Smooth muscle cell (in vitro differentiated cells): ENCODE results near the gene FXYD1. TPM values are rescaled to one million over a fixed set of nuclear protein-coding genes. Genes with fewer than 3 reads are reported as not detected.

Experiments
- DNase-seq: peaks from one replicate; lab custom pipeline; 2025; ENCODE audit not compliant: unreplicated experiment; lab: John Stamatoyannopoulos, UW
- H2AFZ ChIP-seq: fragments of 200-600 bp; sonication (generic); 2 replicates; pipeline ENCODE4 v1.6.0; 2016; ENCODE audit warnings: antibody characterized with exemption, low read depth, mild to moderate bottlenecking
- H3F3A ChIP-seq: fragments of 200-600 bp; sonication (generic); 2 replicates; pipeline ENCODE4 v1.6.0; 2017; ENCODE audit warnings: antibody characterized with exemption, low read depth
- H3K27ac ChIP-seq: fragments of 200-600 bp; sonication (generic); 2 replicates; pipeline ENCODE4 v1.5.1; 2016; ENCODE audit warnings: low read depth, mild to moderate bottlenecking
- H3K27me3 ChIP-seq: fragments of 200-600 bp; sonication (generic); 2 replicates; pipeline ENCODE4 v1.6.1; 2016; ENCODE audit warnings: low read depth, mild to moderate bottlenecking
- H3K36me3 ChIP-seq: fragments of 200-600 bp; sonication (generic); 2 replicates; pipeline ENCODE4 v1.5.1; 2016; ENCODE audit warnings: low read depth
- H3K4me1 ChIP-seq: fragments of 200-600 bp; sonication (generic); 2 replicates; pipeline ENCODE4 v1.5.1; 2016; ENCODE audit warnings: low read depth
- H3K4me2 ChIP-seq: fragments of 200-600 bp; sonication (generic); 2 replicates; pipeline ENCODE4 v1.6.0; 2016; ENCODE audit warnings: mild to moderate bottlenecking
- H3K4me3 ChIP-seq: fragments of 200-600 bp; sonication (generic); 2 replicates; pipeline ENCODE4 v1.5.1; 2016; ENCODE audit warnings: mild to moderate bottlenecking
- H3K79me2 ChIP-seq: fragments of 200-600 bp; sonication (generic); 2 replicates; pipeline ENCODE4 v1.6.0; 2016; ENCODE audit warnings: low read depth, mild to moderate bottlenecking
- H3K9ac ChIP-seq: fragments of 200-600 bp; sonication (generic); 2 replicates; pipeline ENCODE4 v1.6.0; 2016; ENCODE audit warnings: low read depth
- H3K9me3 ChIP-seq: fragments of 200-600 bp; sonication (generic); replicated peaks from 2 replicates; pipeline ENCODE4 v1.5.1; 2016; ENCODE audit warnings: low read depth
- H4K20me1 ChIP-seq: fragments of 200-600 bp; sonication (generic); 2 replicates; pipeline ENCODE4 v1.6.0; 2016; ENCODE audit warnings: low read depth
- WGBS: methylation state at CpG from one replicate; pipeline ENCODE4 v1.1.7; 2016; ENCODE audit warnings: low lambda C conversion rate; 5-methylcytosine and 5-hydroxymethylcytosine counted together
- polyA plus RNA-seq: library from polyadenylated mRNA; unstranded; fragments of >200 nt; fragmentation: Nextera tagmentation; extraction: Ambion mirVana; gene quantifications from 2 replicates; pipeline ENCODE4 v1.2.1, GENCODE V29; 2016
- total RNA-seq: library from RNA; depleted of rRNA; stranded (reverse); fragments of >200 nt; gene quantifications from 2 replicates; pipeline ENCODE4 v1.2.3, GENCODE V29; 2014
- TF ChIP-seq, protein P1 (sequence below): fragments of 200-600 bp; sonication (generic); IDR thresholded peaks from 2 replicates; pipeline ENCODE4 v1.5.1; 2017; ENCODE audit warnings: borderline replicate concordance, mild to moderate bottlenecking, antibody characterized with exemption; ENCODE audit not compliant: insufficient read depth, poor library complexity, severe bottlenecking

FXYD1 gene
- total and polyA plus RNA-seq, 2 experiments from 2014 or later, result 2.7 to 3.2 TPM

DNA sequence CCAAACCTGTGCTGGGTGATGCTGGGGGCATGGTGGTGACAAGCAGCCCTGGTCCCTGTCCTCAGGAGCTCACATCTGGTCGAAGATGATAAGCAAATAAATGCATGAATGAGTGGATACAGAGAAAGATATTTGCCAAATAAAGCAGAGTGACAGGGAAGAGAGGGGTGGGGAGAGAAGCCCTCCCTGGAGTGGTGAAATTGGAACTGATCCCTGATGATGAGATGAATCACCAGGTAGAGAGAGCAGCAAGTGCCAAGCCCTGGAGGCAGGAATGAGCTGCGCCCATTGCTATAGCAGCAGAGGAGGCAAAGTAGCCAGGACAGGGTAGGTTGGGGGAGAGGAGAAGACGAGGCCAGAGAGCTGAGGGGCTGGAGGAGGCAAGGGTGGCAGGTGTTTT is 29.6 kb downstream of the FXYD1 start:
- TF ChIP-seq, protein P1, sequence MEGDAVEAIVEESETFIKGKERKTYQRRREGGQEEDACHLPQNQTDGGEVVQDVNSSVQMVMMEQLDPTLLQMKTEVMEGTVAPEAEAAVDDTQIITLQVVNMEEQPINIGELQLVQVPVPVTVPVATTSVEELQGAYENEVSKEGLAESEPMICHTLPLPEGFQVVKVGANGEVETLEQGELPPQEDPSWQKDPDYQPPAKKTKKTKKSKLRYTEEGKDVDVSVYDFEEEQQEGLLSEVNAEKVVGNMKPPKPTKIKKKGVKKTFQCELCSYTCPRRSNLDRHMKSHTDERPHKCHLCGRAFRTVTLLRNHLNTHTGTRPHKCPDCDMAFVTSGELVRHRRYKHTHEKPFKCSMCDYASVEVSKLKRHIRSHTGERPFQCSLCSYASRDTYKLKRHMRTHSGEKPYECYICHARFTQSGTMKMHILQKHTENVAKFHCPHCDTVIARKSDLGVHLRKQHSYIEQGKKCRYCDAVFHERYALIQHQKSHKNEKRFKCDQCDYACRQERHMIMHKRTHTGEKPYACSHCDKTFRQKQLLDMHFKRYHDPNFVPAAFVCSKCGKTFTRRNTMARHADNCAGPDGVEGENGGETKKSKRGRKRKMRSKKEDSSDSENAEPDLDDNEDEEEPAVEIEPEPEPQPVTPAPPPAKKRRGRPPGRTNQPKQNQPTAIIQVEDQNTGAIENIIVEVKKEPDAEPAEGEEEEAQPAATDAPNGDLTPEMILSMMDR, result no peak
- peaks cover 9% of the 10 kb centered on the region for H3K9me3 ChIP-seq
- no peak overlapping the region for H3K4me3 ChIP-seq
- no peaks in the 10 kb centered on the region for H3K79me2 ChIP-seq
- no peak overlapping the region for H2AFZ ChIP-seq
- no peaks in the 10 kb centered on the region for H3K4me1 ChIP-seq
- DNase-seq, result no peak
- no peaks in the 10 kb centered on the region for H3F3A ChIP-seq
- H3K36me3 ChIP-seq, result peaks cover 31% of the 10 kb centered on the region
- H3K27ac ChIP-seq, result no peak overlapping the region
- H3K27me3 ChIP-seq, result no peaks in the 10 kb centered on the region
- no peaks in the 10 kb centered on the region for H4K20me1 ChIP-seq
- no peak overlapping the region for H3K4me2 ChIP-seq
- 90% methylated on average over 3 of the region's 3 CpGs for WGBS
- H3K9ac ChIP-seq, result no peak overlapping the region

DNA sequence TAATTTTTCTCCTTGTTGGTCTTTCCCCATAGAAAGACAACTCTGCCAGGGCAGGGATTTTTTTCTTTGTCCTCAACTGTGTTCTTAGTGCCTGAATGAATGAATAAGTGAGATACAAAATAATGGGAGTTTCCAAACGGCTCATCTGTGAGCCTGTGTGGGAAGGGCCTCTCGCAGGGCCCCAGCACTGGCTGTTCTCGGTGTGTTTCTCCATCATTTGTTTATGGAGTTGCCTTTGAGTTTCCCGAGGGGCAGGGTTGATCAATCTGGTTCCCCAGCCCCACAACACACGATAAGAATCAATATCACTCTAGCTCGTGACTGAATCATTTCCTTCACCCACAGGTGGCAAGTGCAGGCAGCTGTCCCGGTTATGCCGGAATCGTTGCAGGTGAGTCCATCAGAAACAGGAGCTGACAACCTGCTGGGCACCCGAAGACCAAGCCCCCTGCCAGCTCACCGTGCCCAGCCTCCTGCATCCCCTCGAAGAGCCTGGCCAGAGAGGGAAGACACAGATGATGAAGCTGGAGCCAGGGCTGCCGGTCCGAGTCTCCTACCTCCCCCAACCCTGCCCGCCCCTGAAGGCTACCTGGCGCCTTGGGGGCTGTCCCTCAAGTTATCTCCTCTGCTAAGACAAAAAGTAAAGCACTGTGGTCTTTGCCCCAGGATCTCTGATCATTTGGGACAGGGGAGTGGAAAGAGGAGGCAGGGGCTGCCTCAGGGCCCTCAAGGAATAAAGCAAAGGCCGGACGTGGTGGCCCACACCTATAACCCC is 30.8 kb downstream of the FXYD1 start:
- Histone ChIP-seq H3K27me3 (no peaks in the 10 kb centered on the region), H3K9me3 (peaks cover 6% of the 10 kb centered on the region), H3K4me1 (no peaks in the 10 kb centered on the region), H3K4me3 (no peak overlapping the region), H3F3A (no peaks in the 10 kb centered on the region), H3K4me2 (no peak overlapping the region), H4K20me1 (no peaks in the 10 kb centered on the region), H3K9ac (no peak overlapping the region), H3K27ac (no peak overlapping the region), H3K36me3 (peaks cover 23% of the 10 kb centered on the region), H2AFZ (no peak overlapping the region), H3K79me2 (no peaks in the 10 kb centered on the region)
- no peak for DNase-seq
- TF ChIP-seq, protein P1, result no peak
- WGBS, result 88% methylated on average over 18 of the region's 18 CpGs

- Histone ChIP-seq H3K79me2 (no peaks in the 10 kb centered on the region), H2AFZ (no peak overlapping the region), H3K9me3 (no peaks in the 10 kb centered on the region), H4K20me1 (no peaks in the 10 kb centered on the region), H3K36me3 (peaks cover 12% of the 10 kb centered on the region), H3F3A (no peaks in the 10 kb centered on the region), H3K27ac (no peak overlapping the region), H3K4me1 (no peaks in the 10 kb centered on the region), H3K9ac (no peak overlapping the region), H3K27me3 (no peaks in the 10 kb centered on the region), H3K4me3 (no peak overlapping the region), H3K4me2 (no peak overlapping the region)
- 95% methylated on average over 7 of the region's 7 CpGs for WGBS
- DNase-seq, result no peak
- TF ChIP-seq, protein P1, result no peak
Observed at GRCh38 chr19:35170359-35171061, 31.9 kb downstream of the FXYD1 start.
